ENCODE results near the gene OR1D5. TPM values are rescaled to one million over a fixed set of nuclear protein-coding genes. Genes with fewer than 3 reads are reported as not detected.
A peak's percentile ranks its signal among the peaks of the same experiment; 100 is the strongest.
"Not testable (repeated sequence)": the region's sequence is repeated elsewhere in the genome, so short reads cannot be mapped to it uniquely, and the experiment has no call there.

OR1D5 gene
- total and polyA plus RNA-seq, 3 experiments from 2014 or later, result 0.32 TPM; not detected in 2

GRCh38 chr17:3035256-3035967 is 28.0 kb downstream of the OR1D5 start:
- Mint-ChIP-seq H3K4me3 (no peak overlapping the region), H3K9me3 (peaks cover 0 to 2% (median 0%) of the 10 kb centered on the region in 5 donors), H3K4me1 (peaks cover 8 to 10% (median 9%) of the 10 kb centered on the region in 3 donors), H3K36me3 (peaks cover 0 to 17% (median 4%) of the 10 kb centered on the region in 3 donors), H3K27ac (peak overlapping the region in 1 of 8 donors; percentile 76), H3K27me3 (no peaks in the 10 kb centered on the region)
- H3K27ac ChIP-seq (ENCODE audit: low read depth, low read length), result no peak overlapping the region
- H3K27me3 ChIP-seq (ENCODE audit: insufficient read depth, low read length, poor library complexity, severe bottlenecking), result no peaks in the 10 kb centered on the region
- no peak overlapping the region for H3K4me3 ChIP-seq (ENCODE audit: low read length)
- DNase-seq, result no peak
- no peaks in the 10 kb centered on the region for H3K36me3 ChIP-seq (ENCODE audit: insufficient read depth, low read length)
- ChIA-PET POLR2A (no interaction called here), CTCF (interaction anchor here (1.1 kb wide), 2 partner anchors 18 to 249 kb away, joined by 3 read pairs; no protein-coding TSS in a partner anchor)
- H3K4me1 ChIP-seq (ENCODE audit: insufficient read depth, low read length), result no peaks in the 10 kb centered on the region
- H3K9me3 ChIP-seq (ENCODE audit: low read length), result no peaks in the 10 kb centered on the region

- H3K9me3 Mint-ChIP-seq, result peaks cover 0 to 2% (median 0%) of the 10 kb centered on the region in 5 donors
- H3K27me3 Mint-ChIP-seq, result no peaks in the 10 kb centered on the region
- ChIA-PET POLR2A (no interaction called here), CTCF (interaction anchor here (1.1 kb wide), 1 partner anchor 17 kb away, joined by 3 read pairs; no protein-coding TSS in a partner anchor)
- peaks cover 0 to 23% (median 4%) of the 10 kb centered on the region in 3 donors for H3K36me3 Mint-ChIP-seq
- peak overlapping the region in 1 of 8 donors; percentile 22 for H3K27ac Mint-ChIP-seq
- H3K4me1 Mint-ChIP-seq, result peaks cover 5 to 6% (median 5%) of the 10 kb centered on the region in 3 donors
- Histone ChIP-seq H3K27me3 (ENCODE audit: insufficient read depth, low read length, poor library complexity, severe bottlenecking) (no peaks in the 10 kb centered on the region), H3K4me3 (ENCODE audit: low read length) (no peak overlapping the region), H3K36me3 (ENCODE audit: insufficient read depth, low read length) (peaks cover 1% of the 10 kb centered on the region), H3K27ac (ENCODE audit: low read depth, low read length) (no peak overlapping the region), H3K4me1 (ENCODE audit: insufficient read depth, low read length) (no peaks in the 10 kb centered on the region), H3K9me3 (ENCODE audit: low read length) (no peaks in the 10 kb centered on the region)
- H3K4me3 Mint-ChIP-seq, result no peak overlapping the region
- no peak for DNase-seq
These were observed 28.9 kb downstream of the OR1D5 start for GRCh38 chr17:3034578-3034920.

- Mint-ChIP-seq H3K9me3 (peaks cover 0 to 2% (median 0%) of the 10 kb centered on the region in 5 donors), H3K36me3 (peaks cover 0 to 29% (median 6%) of the 10 kb centered on the region in 3 donors), H3K4me3 (peak overlapping the region in 1 of 7 donors; percentile 66), H3K27me3 (no peaks in the 10 kb centered on the region), H3K27ac (peak overlapping the region in 1 of 8 donors; percentile 6), H3K4me1 (peaks cover 2% of the 10 kb centered on the region in 3 donors)
- no peak for DNase-seq
- ChIA-PET POLR2A (no interaction called here), CTCF (interaction anchor here (1.1 kb wide), 1 partner anchor 17 kb away, joined by 3 read pairs; no protein-coding TSS in a partner anchor)
- Histone ChIP-seq H3K4me3 (ENCODE audit: low read length) (no peak overlapping the region), H3K36me3 (ENCODE audit: insufficient read depth, low read length) (peaks cover 6% of the 10 kb centered on the region), H3K4me1 (ENCODE audit: insufficient read depth, low read length) (no peaks in the 10 kb centered on the region), H3K27ac (ENCODE audit: low read depth, low read length) (no peak overlapping the region), H3K9me3 (ENCODE audit: low read length) (no peaks in the 10 kb centered on the region), H3K27me3 (ENCODE audit: insufficient read depth, low read length, poor library complexity, severe bottlenecking) (no peaks in the 10 kb centered on the region)
These were observed 29.4 kb downstream of the OR1D5 start for GRCh38 chr17:3033741-3034577.

DNA sequence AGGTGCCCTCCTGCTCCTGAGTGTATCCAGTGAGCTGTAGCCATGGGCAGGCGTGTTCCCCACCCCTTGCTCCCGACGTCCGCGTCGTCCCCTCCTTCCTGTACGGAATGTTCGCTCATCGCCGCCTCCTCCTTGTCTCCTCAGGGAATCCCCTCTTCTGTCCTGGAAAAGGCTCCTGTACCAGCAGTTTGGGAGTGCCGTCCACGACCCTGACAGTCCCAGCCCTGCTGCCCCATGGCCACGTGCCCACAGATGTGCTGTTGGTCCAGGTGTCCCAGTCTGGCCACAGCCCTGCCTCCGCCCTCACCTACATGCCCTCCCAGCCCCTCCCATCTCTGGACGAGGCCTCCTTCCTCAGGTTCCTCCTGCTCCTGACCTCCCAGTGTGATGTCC is 30.2 kb downstream of the OR1D5 start:
- no peaks in the 10 kb centered on the region for H3K27me3 Mint-ChIP-seq
- H3K4me3 Mint-ChIP-seq, result no peak overlapping the region
- Histone ChIP-seq H3K36me3 (ENCODE audit: insufficient read depth, low read length) (peaks cover 6% of the 10 kb centered on the region), H3K9me3 (ENCODE audit: low read length) (no peaks in the 10 kb centered on the region), H3K4me1 (ENCODE audit: insufficient read depth, low read length) (no peaks in the 10 kb centered on the region), H3K27ac (ENCODE audit: low read depth, low read length) (no peak overlapping the region), H3K27me3 (ENCODE audit: insufficient read depth, low read length, poor library complexity, severe bottlenecking) (no peaks in the 10 kb centered on the region), H3K4me3 (ENCODE audit: low read length) (no peak overlapping the region)
- H3K9me3 Mint-ChIP-seq, result peaks cover 0 to 2% (median 0%) of the 10 kb centered on the region in 5 donors
- peaks cover 0 to 35% (median 8%) of the 10 kb centered on the region in 3 donors for H3K36me3 Mint-ChIP-seq
- DNase-seq, result no peak
- no peaks in the 10 kb centered on the region for H3K4me1 Mint-ChIP-seq
- no peak overlapping the region for H3K27ac Mint-ChIP-seq
- POLR2A ChIA-PET, result interaction anchor here (0.5 kb wide), 1 partner anchor 1360 kb away, joined by 3 read pairs; no protein-coding TSS in a partner anchor
- CTCF ChIA-PET, result no interaction called here

- no peaks in the 10 kb centered on the region for H3K27me3 ChIP-seq (ENCODE audit: insufficient read depth, low read length, poor library complexity, severe bottlenecking)
- H3K4me3 Mint-ChIP-seq, result no peak overlapping the region
- ChIA-PET POLR2A (interaction anchor here (0.5 kb wide), 1 partner anchor 1361 kb away, joined by 3 read pairs; no protein-coding TSS in a partner anchor), CTCF (no interaction called here)
- H3K4me3 ChIP-seq (ENCODE audit: low read length), result no peak overlapping the region
- H3K9me3 Mint-ChIP-seq, result peaks cover 0 to 2% (median 0%) of the 10 kb centered on the region in 5 donors
- peaks cover 6% of the 10 kb centered on the region for H3K36me3 ChIP-seq (ENCODE audit: insufficient read depth, low read length)
- H3K27me3 Mint-ChIP-seq, result no peaks in the 10 kb centered on the region
- H3K4me1 Mint-ChIP-seq, result no peaks in the 10 kb centered on the region
- H3K4me1 ChIP-seq (ENCODE audit: insufficient read depth, low read length), result no peaks in the 10 kb centered on the region
- H3K9me3 ChIP-seq (ENCODE audit: low read length), result no peaks in the 10 kb centered on the region
- peaks cover 0 to 41% (median 12%) of the 10 kb centered on the region in 3 donors for H3K36me3 Mint-ChIP-seq
- H3K27ac ChIP-seq (ENCODE audit: low read depth, low read length), result no peak overlapping the region
- no peak for DNase-seq
- peak overlapping the region in 1 of 8 donors; percentile 60 for H3K27ac Mint-ChIP-seq
These were observed 30.9 kb downstream of the OR1D5 start for GRCh38 chr17:3032258-3033247.

DNA sequence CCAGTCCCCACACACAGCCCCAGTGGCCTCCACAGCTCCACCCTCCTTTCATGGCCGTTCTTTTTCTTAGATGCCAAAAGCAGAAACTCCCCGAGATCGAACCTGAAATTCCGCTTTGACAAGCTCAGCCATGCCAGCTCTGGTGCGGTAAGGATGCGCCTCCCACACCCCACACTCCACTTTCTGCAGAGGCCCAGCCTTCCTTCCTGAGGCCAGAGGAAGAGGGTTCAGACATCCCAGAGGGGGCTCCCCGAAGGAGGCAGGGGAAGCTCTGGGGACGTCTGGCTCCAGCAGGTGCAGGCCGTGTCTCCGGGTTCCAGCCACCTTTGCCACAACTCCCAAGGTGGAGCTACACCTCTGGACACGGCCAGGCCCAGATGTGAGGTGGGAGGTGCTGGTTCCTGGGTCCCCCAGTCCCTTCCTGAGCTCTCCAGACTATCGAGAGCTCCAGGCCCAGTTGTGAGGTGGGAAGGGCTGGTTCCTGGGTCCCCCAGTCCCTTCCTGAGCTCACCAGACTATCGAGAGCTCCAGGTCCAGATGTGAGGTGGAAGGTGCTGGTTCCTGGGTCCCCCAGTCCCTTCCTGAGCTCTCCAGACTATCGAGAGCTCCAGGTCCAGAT is 32.4 kb downstream of the OR1D5 start:
- H3K36me3 Mint-ChIP-seq, result peaks cover 0 to 53% (median 12%) of the 10 kb centered on the region in 3 donors
- H3K4me1 Mint-ChIP-seq; H3K9me3 Mint-ChIP-seq; H3K4me3 Mint-ChIP-seq; H3K9me3 ChIP-seq (ENCODE audit: low read length); H3K4me3 ChIP-seq (ENCODE audit: low read length); H3K27ac Mint-ChIP-seq; H3K27ac ChIP-seq (ENCODE audit: low read depth, low read length); H3K36me3 ChIP-seq (ENCODE audit: insufficient read depth, low read length); H3K27me3 ChIP-seq (ENCODE audit: insufficient read depth, low read length, poor library complexity, severe bottlenecking); DNase-seq; H3K27me3 Mint-ChIP-seq; POLR2A ChIA-PET; H3K4me1 ChIP-seq (ENCODE audit: insufficient read depth, low read length): not testable (repeated sequence)
- CTCF ChIA-PET, result interaction anchor here (1.3 kb wide), 1 partner anchor 18 kb away, joined by 4 read pairs; no protein-coding TSS in a partner anchor

DNA sequence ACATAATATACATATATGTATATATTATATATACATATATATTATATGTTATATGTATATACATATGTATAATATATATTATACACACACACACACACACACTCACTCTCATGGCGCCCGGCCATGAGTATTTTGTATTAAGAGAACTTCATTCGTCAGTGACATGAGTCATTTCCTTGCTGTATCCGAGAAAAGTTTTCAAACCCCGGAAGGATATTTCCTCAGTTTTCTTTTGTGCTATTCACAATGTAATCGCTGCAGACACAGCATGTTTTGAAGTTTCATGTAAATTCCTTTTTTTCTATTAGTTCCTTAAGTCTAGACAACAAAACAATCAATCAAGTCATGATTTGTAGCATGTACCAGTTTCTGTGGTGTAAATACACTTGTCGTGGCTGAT is 33.3 kb downstream of the OR1D5 start:
- H3K4me1 Mint-ChIP-seq, result no peaks in the 10 kb centered on the region
- no peak overlapping the region for H3K27ac ChIP-seq (ENCODE audit: low read depth, low read length)
- no peak for DNase-seq
- no peak overlapping the region for H3K4me3 ChIP-seq (ENCODE audit: low read length)
- H3K27me3 Mint-ChIP-seq, result no peaks in the 10 kb centered on the region
- no peak overlapping the region for H3K4me3 Mint-ChIP-seq
- no peak overlapping the region for H3K27ac Mint-ChIP-seq
- no peaks in the 10 kb centered on the region for H3K27me3 ChIP-seq (ENCODE audit: insufficient read depth, low read length, poor library complexity, severe bottlenecking)
- H3K4me1 ChIP-seq (ENCODE audit: insufficient read depth, low read length), result no peaks in the 10 kb centered on the region
- ChIA-PET POLR2A (no interaction called here), CTCF (interaction anchor here (0.5 to 1.3 kb wide), 2 partner anchors 8 to 17 kb away, joined by 3 to 4 read pairs; no protein-coding TSS in a partner anchor)
- peaks cover 0 to 60% (median 12%) of the 10 kb centered on the region in 3 donors for H3K36me3 Mint-ChIP-seq
- no peaks in the 10 kb centered on the region for H3K9me3 ChIP-seq (ENCODE audit: low read length)
- H3K36me3 ChIP-seq (ENCODE audit: insufficient read depth, low read length), result peaks cover 6% of the 10 kb centered on the region
- no peaks in the 10 kb centered on the region for H3K9me3 Mint-ChIP-seq

Data from CD8-positive, alpha-beta memory T cell (primary cell).